Measurements from ENCODE around the gene SLC16A6.
"Not testable (repeated sequence)": the region's sequence is repeated elsewhere in the genome, so short reads cannot be mapped to it uniquely, and the experiment has no call there.

SLC16A6 gene

DNA sequence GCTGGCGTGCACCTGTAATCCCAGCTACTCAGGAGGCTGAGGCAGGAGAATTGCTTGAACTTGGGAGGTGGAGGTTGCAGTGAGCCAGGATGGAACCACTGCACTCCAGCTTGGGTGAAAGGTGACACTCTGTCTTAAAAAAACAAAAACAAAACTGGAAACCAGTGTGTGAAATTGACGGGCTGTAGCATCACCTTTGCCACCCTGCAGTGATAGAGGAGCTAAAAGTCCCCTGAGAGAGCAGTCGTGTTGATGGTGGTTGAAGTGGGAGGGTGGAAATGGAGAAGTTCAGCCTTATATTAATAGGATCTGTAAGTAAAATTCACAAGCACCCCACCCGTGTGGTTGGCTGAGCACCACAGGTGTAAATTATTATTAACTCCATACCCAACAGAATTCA lies 65.9 kb downstream of the SLC16A6 start:
- not testable (repeated sequence) for DNase-seq

DNA sequence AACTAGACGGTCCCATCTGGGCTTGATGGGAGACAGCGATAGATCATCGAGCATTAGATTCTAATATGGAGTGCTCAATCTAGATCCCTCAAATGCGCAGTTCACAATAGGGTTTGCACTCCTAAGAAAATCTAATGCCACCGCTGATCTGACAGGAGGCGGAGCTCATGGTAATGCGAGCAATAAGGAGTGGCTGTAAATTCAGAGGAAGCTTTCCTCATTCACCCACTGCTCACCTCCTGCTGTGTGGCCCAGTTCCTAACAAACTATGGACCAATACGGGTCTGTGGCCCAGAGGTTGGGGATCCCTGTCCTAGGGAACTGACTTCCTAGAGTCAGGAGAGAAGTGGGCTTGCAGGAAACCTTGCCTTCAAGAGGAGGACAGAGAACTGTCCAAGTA lies 68.3 kb downstream of the SLC16A6 start:
- DNase-seq: no peak

DNA sequence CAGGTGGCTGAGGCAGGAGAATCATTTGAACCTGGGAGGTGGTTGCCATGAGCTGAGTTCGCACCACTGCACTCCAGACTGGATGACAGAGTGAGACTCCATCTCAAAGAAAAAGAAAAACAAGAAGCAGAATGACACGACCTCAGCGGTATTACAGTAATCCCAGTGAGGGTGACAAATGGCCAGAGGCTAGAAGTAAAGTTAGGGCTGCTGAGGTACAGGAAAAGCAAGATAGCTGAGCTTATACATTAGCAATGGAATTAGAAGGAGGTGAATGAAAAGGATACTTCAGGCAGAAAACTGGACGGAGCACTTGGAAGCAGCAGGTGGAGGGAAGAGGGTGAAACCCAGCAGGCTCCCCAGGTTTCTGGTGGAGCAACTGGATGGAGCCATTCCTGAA lies 69.1 kb downstream of the SLC16A6 start:
- DNase-seq: no peak

DNA sequence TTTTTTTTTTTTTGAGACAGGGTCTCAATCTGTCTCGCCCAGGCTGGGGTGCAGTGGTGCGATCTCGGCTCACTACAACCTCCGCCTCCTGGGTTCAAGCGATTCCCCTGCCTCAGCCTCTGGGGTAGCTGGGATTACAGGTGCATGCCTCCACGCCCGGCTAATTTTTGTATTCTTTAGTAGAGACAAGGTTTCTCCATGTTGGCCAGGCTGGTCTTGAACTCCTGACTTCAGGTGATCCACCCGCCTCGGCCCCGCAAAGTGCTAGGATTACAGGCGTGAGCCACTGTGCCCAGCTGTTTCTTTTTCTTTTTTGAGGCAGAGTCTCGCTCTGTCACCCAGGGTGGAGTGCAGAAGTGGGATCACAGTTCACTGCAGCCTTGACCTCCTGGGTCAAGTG lies 70.1 kb downstream of the SLC16A6 start:
- not testable (repeated sequence) for DNase-seq

DNA sequence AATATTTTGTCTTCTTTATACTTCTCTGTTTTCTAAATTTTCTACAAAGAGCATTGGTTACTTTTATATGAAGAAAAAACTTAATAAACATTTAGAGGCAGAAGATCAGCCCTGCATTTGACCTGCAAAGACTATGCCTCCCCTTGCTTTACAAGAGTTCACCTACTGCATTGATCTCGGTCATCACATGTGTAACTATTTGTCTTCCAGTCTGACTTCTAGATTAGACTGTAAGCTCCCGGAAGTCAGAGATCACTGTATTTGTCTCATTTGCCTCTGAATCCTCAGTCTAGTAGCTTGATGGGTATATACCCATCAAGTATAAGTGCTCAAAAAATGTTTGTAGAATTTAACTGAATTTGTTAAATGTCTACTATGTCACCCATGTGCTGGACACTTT lies 70.7 kb downstream of the SLC16A6 start:
- DNase-seq: not testable (repeated sequence)

DNA sequence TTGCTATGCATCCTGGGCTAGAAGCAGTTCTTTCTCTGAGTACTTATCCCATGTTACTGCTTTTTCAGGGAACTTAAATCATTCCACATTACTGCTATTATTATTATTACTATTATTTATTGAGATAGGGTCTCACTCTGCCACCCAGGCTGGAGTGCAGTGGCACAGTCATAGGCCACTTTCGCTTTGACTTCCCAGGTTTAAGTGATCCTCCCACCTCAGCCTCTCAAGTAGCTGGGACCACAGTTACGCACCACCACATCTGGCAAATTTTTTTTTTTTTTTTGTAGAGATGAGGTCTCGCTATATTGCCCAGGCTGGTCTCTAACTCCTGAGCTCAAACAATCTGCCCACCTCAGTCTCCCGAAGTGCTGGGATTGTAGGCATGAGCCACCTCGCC lies 71.5 kb downstream of the SLC16A6 start:
- not testable (repeated sequence) for DNase-seq
